Natural killer cell (primary cell): Measurements from ENCODE around the gene PCDHAC2. TPM values are rescaled to one million over a fixed set of nuclear protein-coding genes. Genes with fewer than 3 reads are reported as not detected.

Source experiments
- ATAC-seq, 3 donors: fragments of 150-1000 bp in 2 of 3; fragments of 200-7000 bp in 1 of 3; cut with Tn5 transposase; 1 replicate in 1 of 3; 2 replicates in 2 of 3; pipeline ENCODE4 v1.10.0; 2021; ENCODE audit warnings: mild to moderate bottlenecking in 2 of 3, moderate library complexity in 2 of 3
- DNase-seq, 2 donors: peaks; one replicate each; pipeline versions ENCODE4 v3.0.0 to v3.0.0-alpha.2; 2013 to 2021; ENCODE audit warnings: mixed read lengths in 1 of 2
- H3K27ac ChIP-seq: one replicate; pipeline ENCODE4 v1.5.1; 2013; ENCODE audit warnings: mild to moderate bottlenecking, low read length
- H3K27me3 ChIP-seq: one replicate; pipeline ENCODE4 v1.6.1; 2013; ENCODE audit warnings: low read length; ENCODE audit not compliant: control insufficient read depth, insufficient read depth
- H3K36me3 ChIP-seq: one replicate; pipeline ENCODE4 v1.6.1; 2013; ENCODE audit warnings: low read length; ENCODE audit not compliant: control insufficient read depth, insufficient read depth
- H3K4me1 ChIP-seq: one replicate; pipeline ENCODE4 v1.6.1; 2013; ENCODE audit warnings: low read length; ENCODE audit not compliant: control insufficient read depth, insufficient read depth
- H3K4me3 ChIP-seq: one replicate; pipeline ENCODE4 v1.5.1; 2013; ENCODE audit warnings: low read length
- H3K9me3 ChIP-seq: one replicate; pipeline ENCODE4 v1.6.1; 2013; ENCODE audit warnings: low read length; ENCODE audit not compliant: control insufficient read depth, insufficient read depth
- H3K27ac Mint-ChIP-seq, 2 donors: one replicate each; pipeline ENCODE4 v1.8.0; 2022; ENCODE audit warnings: mild to moderate bottlenecking in 2 of 2, mixed read lengths in 2 of 2, moderate library complexity in 1 of 2
- H3K27me3 Mint-ChIP-seq, 2 donors: one replicate each; pipeline ENCODE4 v1.8.0; 2022; ENCODE audit warnings: low read depth in 2 of 2, mixed read lengths in 2 of 2
- H3K36me3 Mint-ChIP-seq: one replicate; pipeline ENCODE4 v1.8.0; 2022; ENCODE audit warnings: mixed read lengths
- H3K4me1 Mint-ChIP-seq, 2 donors: one replicate each; pipeline ENCODE4 v1.8.0; 2022; ENCODE audit warnings: mixed read lengths in 2 of 2
- H3K4me3 Mint-ChIP-seq: one replicate; pipeline ENCODE4 v1.8.0; 2022; ENCODE audit warnings: mild to moderate bottlenecking, moderate library complexity, mixed read lengths
- H3K9me3 Mint-ChIP-seq, 2 donors: one replicate each; pipeline ENCODE4 v1.8.0; 2022; ENCODE audit warnings: mixed read lengths in 2 of 2
- WGBS: methylation state at CpG from one replicate; pipeline ENCODE4 v1.1.7; 2013; ENCODE audit warnings: missing lambda C conversion rate; ENCODE audit not compliant: insufficient coverage; 5-methylcytosine and 5-hydroxymethylcytosine counted together
- intact Hi-C: fragments of 100-400 bp; cut with micrococcal nuclease; formaldehyde crosslinking; loops from one replicate; pipeline ENCODE4 v1.14.2; 2022
- total RNA-seq, 4 donors: library from RNA; stranded (reverse); fragments of 120-200 nt in 1 of 4; gene quantifications; one replicate each; pipeline versions ENCODE4 v1.2.3 to v1.2.4, GENCODE V29; 2013 to 2022
- TF ChIP-seq, protein P1 (sequence below): fragments of 200-600 bp; IDR thresholded peaks from one replicate; pipeline ENCODE4 v1.8.0; 2022; ENCODE audit warnings: antibody characterized with exemption

The PCDHAC2 gene
- total RNA-seq, 3 donors from 2014 or later (not counting 1 experiment from before 2014, with no cell fraction given): not detected

DNA sequence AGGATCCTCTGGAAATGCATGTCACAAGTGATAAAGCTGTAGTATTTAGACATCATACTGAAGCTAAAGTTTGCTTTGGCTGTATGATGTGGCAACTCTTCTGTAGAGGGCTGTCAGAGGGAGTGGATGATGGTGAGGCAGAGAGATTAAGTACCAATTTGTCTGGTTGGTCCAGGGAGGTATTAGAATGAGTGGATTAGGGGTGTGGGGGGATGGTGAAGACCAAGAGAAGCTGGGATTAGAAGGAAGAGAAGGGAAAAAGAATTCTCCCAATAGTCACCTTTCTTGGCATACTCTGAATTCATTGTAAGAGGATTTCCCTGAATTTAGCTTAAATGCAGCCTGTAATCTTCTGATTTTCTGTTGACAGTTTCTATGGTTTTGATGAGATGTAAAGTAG is 3.6 kb downstream of the PCDHAC2 start:
- no peak for ATAC-seq
- Histone ChIP-seq H3K4me3 (no peak overlapping the region), H3K4me1 (no peaks in the 10 kb centered on the region), H3K9me3 (no peaks in the 10 kb centered on the region), H3K36me3 (no peaks in the 10 kb centered on the region), H3K27ac (no peak overlapping the region), H3K27me3 (peaks cover 4% of the 10 kb centered on the region)
- TF ChIP-seq, protein P1, sequence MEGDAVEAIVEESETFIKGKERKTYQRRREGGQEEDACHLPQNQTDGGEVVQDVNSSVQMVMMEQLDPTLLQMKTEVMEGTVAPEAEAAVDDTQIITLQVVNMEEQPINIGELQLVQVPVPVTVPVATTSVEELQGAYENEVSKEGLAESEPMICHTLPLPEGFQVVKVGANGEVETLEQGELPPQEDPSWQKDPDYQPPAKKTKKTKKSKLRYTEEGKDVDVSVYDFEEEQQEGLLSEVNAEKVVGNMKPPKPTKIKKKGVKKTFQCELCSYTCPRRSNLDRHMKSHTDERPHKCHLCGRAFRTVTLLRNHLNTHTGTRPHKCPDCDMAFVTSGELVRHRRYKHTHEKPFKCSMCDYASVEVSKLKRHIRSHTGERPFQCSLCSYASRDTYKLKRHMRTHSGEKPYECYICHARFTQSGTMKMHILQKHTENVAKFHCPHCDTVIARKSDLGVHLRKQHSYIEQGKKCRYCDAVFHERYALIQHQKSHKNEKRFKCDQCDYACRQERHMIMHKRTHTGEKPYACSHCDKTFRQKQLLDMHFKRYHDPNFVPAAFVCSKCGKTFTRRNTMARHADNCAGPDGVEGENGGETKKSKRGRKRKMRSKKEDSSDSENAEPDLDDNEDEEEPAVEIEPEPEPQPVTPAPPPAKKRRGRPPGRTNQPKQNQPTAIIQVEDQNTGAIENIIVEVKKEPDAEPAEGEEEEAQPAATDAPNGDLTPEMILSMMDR: no peak
- Mint-ChIP-seq H3K4me1 (no peaks in the 10 kb centered on the region), H3K9me3 (no peaks in the 10 kb centered on the region), H3K27ac (no peak overlapping the region), H3K4me3 (no peak overlapping the region), H3K27me3 (peaks cover 7 to 14% of the 10 kb centered on the region in 2 donors), H3K36me3 (no peaks in the 10 kb centered on the region)
- intact Hi-C loops: no loop called here
- DNase-seq: no peak

DNA sequence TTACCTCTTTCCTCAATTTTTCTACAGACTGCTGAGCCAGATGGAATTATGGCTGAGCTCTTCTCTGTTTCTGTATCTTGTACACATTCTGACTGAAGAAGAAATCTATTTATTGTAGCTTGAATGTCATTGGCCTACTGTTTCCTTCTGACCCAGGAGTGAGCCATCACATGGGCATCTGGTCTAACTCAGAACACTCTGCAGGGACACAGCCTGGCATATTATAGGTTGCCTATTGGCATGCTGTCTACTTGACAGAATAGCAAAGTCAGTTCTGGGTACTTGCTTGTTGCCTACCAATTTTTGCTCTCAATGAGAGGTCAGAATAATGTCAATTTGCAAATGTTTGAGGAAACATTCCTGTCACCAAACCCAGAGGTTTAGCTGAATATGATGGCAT is 7.3 kb downstream of the PCDHAC2 start:
- Mint-ChIP-seq H3K9me3 (peaks cover 0 to 6% of the 10 kb centered on the region in 2 donors), H3K4me3 (no peak overlapping the region), H3K4me1 (no peaks in the 10 kb centered on the region), H3K27me3 (no peaks in the 10 kb centered on the region), H3K27ac (no peak overlapping the region), H3K36me3 (no peaks in the 10 kb centered on the region)
- H3K27ac ChIP-seq: no peak overlapping the region
- no peaks in the 10 kb centered on the region for H3K36me3 ChIP-seq
- no peaks in the 10 kb centered on the region for H3K27me3 ChIP-seq
- DNase-seq (no peak), ATAC-seq (no peak)
- intact Hi-C loops: no loop called here
- H3K4me3 ChIP-seq: no peak overlapping the region
- TF ChIP-seq, protein P1: no peak
- H3K9me3 ChIP-seq: no peaks in the 10 kb centered on the region
- H3K4me1 ChIP-seq: no peaks in the 10 kb centered on the region

DNA sequence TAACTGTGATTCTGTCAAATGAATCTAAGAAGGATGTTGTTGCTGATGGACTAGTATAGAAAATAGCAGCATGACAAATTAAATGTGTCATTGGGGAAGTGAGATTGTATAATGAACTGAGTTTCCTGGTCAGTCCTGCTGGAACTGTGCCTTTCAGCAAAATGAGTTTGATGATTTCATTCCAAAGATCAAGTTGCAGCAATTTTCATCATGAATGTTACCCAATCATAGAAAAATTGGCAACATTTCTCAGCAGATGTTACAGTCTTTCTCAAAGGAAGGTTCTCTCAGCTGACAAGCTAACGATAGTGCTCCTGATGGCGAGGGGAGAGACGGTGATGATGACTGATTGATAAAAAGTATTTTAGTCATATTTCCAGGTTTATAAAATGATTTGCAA is 10.7 kb downstream of the PCDHAC2 start:
- intact Hi-C loops: no loop called here
- Histone ChIP-seq H3K36me3 (no peaks in the 10 kb centered on the region), H3K27ac (no peak overlapping the region), H3K4me1 (no peaks in the 10 kb centered on the region), H3K9me3 (no peaks in the 10 kb centered on the region), H3K4me3 (no peak overlapping the region), H3K27me3 (no peaks in the 10 kb centered on the region)
- Mint-ChIP-seq H3K4me3 (no peak overlapping the region), H3K9me3 (peaks cover 0 to 11% of the 10 kb centered on the region in 2 donors), H3K4me1 (no peaks in the 10 kb centered on the region), H3K27me3 (no peaks in the 10 kb centered on the region), H3K27ac (no peak overlapping the region), H3K36me3 (no peaks in the 10 kb centered on the region)
- 82% methylated on average over 3 of the region's 3 CpGs for WGBS
- TF ChIP-seq, protein P1: no peak
- no peak for ATAC-seq
- no peak for DNase-seq

DNA sequence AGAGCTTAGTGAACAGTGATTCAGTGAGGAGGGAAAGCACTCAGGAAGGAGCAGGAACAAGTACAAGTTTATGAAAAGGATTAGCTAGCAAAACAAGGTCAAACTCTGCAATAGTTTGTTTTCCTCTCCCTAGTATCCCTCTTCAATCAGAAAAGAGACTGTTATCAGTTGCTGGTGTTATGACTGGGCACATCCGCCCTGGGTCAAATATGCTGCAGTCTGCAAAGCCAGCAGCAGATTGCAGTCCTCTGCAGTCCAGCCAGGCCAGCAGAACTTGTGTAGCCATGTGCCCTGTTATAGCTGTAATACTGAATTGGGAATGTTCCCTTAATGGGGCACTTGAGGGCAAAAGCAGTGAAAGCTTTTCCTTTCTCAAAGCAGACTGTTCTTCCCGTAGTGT is 12.0 kb downstream of the PCDHAC2 start:
- H3K4me1 ChIP-seq: no peaks in the 10 kb centered on the region
- TF ChIP-seq, protein P1: no peak
- no peak overlapping the region for H3K4me3 Mint-ChIP-seq
- no peak for ATAC-seq
- no peaks in the 10 kb centered on the region for H3K27me3 ChIP-seq
- H3K9me3 ChIP-seq: no peaks in the 10 kb centered on the region
- intact Hi-C loops: no loop called here
- 81% methylated on average over 2 of the region's 2 CpGs for WGBS
- no peaks in the 10 kb centered on the region for H3K36me3 ChIP-seq
- H3K4me1 Mint-ChIP-seq: no peaks in the 10 kb centered on the region
- H3K36me3 Mint-ChIP-seq: no peaks in the 10 kb centered on the region
- no peak overlapping the region for H3K27ac ChIP-seq
- peaks cover 0 to 12% of the 10 kb centered on the region in 2 donors for H3K9me3 Mint-ChIP-seq
- no peak for DNase-seq
- H3K27ac Mint-ChIP-seq: no peak overlapping the region
- H3K27me3 Mint-ChIP-seq: no peaks in the 10 kb centered on the region
- no peak overlapping the region for H3K4me3 ChIP-seq
